HG03066 (cell line): Measurements from ENCODE around the gene DLX3.

Experiments
- ATAC-seq: cut with Tn5 transposase; IDR thresholded peaks from one replicate; pipeline ENCODE4 v1.9.1; 2021; ENCODE audit warnings: low read depth; ENCODE audit not compliant: unreplicated experiment

The DLX3 gene

GRCh38 chr17:49977463-49978389, 17.3 kb downstream of the DLX3 start:
- ATAC-seq = no peak

GRCh38 chr17:49976828-49977202, 18.2 kb downstream of the DLX3 start:
- no peak for ATAC-seq

DNA sequence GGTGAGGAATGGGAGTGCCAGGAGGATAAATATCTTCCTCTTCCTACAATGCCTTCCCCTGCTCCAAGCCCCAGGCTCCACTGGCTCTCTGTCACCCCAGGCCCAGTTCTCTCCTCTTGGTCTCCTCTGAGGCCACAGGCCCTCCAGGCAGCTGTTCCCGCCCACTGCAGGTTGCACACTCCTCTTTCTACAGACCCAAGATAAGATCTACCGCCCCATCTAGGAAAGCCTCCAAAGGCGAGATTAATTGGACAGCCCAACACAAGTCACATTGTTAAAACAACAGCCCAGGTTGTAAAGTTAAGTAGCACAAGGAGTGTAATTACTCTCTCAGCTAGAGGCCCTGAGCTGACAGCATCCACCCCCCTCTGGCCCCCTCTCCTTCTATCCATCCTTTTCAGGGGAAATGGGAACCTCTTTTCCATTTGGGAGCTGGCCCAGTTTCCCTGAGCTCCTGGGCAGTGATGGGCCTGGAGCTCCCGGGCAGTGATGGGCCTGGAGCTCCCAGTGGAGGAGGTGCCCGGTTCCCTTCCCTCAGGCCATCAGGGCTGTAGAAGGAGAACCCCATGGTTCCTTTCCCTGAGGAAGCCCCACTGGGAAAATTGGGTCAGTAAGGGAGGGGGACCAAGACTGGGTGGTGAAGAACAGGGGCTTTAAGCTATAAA, 18.7 kb downstream of the DLX3 start:
- ATAC-seq = no peak

GRCh38 chr17:49975531-49975930, 19.5 kb downstream of the DLX3 start:
- ATAC-seq = no peak

- no peak for ATAC-seq
Measured at GRCh38 chr17:49973271-49973615, 21.8 kb downstream of the DLX3 start.

DNA sequence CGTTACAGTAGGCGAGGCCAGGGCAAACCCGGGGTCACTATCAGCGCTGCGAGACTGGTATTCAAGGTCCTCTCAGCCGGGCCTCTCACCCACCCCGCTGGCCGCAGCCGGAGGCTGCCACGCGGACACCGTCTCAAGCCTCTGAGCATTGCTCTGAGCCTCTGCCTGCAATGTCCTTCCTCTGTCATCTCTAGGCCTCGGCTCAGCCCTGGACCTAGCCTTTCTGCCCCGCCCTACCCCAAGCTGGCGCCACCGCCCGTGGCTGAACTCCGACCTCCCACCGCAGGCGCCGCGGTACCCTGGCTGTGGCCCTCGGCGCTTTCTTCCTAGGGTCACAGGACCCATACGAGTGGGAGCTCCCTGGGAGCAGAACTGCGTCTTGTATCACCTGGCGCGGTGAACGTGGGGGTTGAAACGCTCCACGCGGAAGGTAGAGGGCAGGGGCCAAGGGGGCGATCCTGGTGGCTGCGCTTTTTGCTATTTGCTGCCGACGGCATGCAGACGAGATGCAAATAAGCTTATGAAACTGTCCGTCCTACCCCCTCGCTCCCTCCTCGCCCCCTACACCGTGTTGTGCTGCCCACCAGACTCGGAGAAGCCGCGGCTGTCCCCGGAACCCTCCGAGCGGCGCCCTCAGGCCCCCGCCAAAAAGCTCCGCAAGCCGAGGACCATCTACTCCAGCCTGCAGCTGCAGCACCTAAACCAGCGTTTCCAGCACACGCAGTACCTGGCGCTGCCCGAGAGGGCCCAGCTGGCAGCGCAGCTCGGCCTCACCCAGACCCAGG, 22.3 kb downstream of the DLX3 start:
- ATAC-seq = no peak

- ATAC-seq = no peak
Measured at GRCh38 chr17:49971848-49972485, 23.1 kb downstream of the DLX3 start.

GRCh38 chr17:49971199-49971847, 23.7 kb downstream of the DLX3 start:
- ATAC-seq = no peak

DNA sequence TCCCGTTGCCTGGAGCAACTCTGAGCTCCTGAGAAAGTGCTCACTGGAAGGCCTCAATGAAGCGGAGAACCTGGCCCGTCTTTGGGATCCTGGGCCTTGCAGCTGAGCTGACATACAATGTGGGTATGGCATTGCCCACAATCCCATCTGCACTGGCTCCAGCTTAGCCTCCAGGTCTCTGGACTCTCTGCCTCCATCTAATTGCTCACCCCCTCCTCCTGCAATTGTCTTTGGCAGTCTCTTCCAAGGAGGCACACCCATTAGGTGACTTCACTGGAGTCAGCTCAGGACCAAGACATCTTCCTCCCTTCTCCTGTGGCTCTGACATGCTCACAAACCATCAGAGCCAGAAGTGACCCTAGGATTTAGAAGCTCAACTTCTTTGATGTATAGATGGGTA, 24.5 kb downstream of the DLX3 start:
- ATAC-seq = no peak

GRCh38 chr17:49969795-49970389, 25.1 kb downstream of the DLX3 start:
- ATAC-seq = no peak

DNA sequence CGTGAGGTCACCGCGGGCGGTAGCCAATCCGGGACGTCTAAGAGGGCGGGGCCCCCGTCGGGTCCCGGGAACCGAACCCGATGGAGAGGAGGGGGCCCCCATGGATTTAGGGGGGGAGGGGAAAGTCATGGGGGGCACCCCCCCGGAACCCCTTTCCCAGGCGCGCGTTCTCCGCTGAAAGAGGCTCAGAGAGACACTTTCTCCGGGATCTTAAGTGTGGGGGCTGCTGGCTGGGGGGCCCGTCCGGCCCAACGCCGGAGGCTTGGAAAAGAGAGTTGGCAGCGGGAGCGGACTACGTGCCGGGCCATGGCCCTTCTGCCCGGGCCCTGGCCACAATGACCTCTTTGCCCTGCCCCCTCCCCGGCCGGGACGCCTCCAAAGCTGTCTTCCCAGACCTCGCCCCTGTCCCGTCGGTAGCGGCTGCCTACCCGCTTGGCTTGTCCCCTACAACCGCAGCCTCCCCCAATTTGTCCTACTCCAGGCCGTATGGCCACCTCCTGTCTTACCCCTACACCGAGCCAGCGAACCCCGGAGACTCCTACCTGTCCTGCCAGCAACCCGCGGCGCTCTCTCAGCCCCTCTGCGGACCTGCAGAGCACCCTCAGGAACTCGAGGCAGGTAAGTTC, 25.8 kb downstream of the DLX3 start, which contains the start of gene DLX4:
TSS of gene DLX4 (plus strand) at position 57 of the 626 bp plus-strand sequence. CDS start at position 336, 279 bp downstream.
- no peak for ATAC-seq

DNA sequence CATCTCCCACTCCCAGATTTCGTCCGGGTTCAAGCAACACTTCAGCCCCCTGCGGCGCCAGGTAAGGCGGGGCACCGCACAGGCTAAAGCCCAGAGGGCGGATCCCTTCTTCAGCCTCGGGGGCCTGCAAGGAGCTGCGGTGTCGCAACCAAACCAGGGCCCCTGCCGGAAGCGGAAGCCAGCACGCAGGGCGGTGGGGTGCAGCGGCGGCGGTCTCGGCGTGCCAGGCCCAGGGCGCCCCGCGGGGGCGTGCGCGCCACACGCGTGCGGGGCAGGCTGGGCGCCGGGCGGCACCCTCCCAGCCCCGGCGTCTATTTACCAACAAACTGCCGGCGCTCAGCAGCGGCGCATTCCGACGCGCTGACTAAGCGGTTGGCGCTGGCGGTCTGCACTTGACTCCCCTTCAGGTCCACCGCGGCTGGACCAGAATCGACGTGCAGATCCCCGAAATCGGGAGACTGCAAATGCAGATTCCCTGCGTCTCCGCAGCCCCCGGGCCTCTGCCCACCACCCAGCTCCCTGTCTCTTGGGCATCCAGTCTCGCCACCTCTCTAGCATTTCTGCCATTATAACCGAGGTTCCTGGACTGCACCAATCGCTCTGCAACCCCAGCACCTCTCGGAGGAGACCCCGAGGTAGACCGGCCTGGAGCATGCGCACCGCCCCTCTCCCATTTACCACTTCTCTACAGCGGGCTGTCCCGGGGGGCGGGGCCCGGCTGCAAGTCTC, 26.5 kb downstream of the DLX3 start:
- peak; percentile 46 for ATAC-seq

DNA sequence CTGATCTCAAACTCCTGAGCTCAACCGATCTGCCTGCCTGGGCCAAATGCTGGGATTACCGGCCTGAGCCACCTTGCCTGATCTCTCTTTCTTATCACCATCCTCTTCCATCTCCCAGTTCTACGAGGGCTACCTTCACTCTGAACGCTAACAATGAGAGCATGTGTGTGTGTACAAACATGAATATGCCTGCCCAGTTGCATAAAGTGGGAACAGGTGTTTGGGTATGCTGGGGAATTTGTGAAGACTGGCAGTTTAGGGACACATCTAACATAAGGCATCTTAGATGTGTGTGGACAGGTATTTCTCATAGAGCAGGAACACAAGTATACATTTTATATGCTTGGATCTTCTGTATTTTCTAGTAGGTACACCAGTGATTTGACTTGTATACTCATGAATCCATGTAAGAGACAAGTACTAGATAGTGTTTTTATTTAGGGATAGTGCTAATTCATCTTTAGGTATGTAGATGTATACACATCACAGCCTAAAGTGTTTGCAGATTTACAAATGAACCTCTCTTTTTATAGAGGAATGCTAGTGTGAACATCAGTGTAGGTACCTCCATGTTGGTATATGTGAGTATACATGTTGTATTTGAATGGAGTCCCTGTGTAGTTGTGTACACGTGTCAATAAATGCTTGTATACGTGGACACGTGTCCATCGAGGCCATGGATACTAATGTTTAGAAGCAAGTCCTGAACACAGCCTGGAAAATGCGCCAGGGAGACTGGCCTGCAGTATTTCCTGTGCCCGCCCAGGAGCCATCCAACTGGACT, 27.2 kb downstream of the DLX3 start:
- ATAC-seq = no peak

DNA sequence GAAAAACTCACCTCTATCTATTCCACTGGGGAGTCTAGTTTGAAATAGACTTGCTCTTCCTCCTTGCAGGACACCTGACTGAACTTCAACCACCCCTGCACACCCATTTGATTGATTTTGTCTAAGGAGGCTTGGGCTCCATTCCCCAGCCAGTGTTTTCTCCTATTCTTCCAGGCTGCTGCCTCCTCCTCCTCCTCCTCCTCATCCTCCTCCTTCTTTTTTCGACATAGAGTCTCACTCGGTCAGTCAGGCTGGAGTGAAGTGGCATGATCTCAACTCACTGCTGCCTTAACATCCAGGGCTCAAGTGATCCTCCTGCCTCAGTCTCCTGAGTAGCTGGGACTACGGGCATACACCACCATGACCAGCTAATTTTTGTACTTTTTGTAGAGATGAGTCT, 27.8 kb downstream of the DLX3 start:
- no peak for ATAC-seq

GRCh38 chr17:49966767-49967166, 28.3 kb downstream of the DLX3 start:
- ATAC-seq = no peak

- ATAC-seq = no peak
Measured at GRCh38 chr17:49965524-49965909, 29.5 kb downstream of the DLX3 start.

DNA sequence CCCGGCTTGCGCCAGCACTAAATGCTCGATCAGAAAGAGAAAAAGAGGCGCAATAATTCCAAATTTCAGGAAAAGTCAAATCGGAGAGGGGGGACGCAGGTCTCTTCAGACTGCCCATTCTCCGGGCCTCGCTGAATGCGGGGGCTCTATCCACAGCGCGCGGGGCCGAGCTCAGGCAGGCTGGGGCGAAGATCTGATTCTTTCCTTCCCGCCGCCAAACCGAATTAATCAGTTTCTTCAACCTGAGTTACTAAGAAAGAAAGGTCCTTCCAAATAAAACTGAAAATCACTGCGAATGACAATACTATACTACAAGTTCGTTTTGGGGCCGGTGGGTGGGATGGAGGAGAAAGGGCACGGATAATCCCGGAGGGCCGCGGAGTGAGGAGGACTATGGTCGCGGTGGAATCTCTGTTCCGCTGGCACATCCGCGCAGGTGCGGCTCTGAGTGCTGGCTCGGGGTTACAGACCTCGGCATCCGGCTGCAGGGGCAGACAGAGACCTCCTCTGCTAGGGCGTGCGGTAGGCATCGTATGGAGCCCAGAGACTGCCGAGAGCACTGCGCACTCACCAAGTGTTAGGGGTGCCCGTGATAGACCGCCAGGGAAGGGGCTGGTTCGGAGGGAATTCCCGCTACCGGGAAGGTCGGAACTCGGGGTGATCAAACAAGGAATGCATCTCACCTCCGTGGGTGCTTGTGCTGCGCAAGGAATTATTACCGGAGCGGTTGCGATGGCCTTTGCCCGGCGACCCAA, 30.1 kb downstream of the DLX3 start:
- ATAC-seq = no peak
